HG03342 (cell line): ENCODE data around the gene MCM10.
"Not testable (repeated sequence)": the region's sequence is repeated elsewhere in the genome, so short reads cannot be mapped to it uniquely, and the experiment has no call there.

Experiments
- ATAC-seq: cut with Tn5 transposase; IDR thresholded peaks from one replicate; pipeline ENCODE4 v1.9.1; 2021; ENCODE audit warnings: mild to moderate bottlenecking, moderate library complexity; ENCODE audit not compliant: unreplicated experiment

MCM10 gene

GRCh38 chr10:13160934-13161856 lies at the start of gene MCM10:
Gene MCM10 (plus strand): TSS chr10:13161558. CDS start chr10:13164203, 2,645 bp downstream.
- peak; percentile 100 for ATAC-seq

DNA sequence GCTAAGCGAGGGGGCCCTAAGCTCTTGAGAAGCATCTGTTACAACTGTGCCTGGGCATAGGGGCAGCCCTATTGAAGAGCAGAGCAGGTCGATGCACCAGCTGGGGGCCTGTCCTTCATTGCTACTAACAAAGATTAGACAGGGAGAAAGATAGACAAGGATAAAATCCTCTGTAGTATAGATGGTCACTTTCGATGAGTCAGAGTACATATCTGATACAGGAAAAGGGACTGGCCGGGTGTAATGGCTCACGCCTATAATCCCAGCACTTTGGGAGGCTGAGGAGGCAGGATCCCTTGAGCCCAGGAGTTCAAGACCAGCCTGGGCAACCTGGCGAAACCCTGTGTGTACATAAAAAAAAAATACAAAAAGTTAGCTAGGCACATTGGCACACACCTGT lies 47.8 kb upstream of the MCM10 start:
- ATAC-seq: no peak

DNA sequence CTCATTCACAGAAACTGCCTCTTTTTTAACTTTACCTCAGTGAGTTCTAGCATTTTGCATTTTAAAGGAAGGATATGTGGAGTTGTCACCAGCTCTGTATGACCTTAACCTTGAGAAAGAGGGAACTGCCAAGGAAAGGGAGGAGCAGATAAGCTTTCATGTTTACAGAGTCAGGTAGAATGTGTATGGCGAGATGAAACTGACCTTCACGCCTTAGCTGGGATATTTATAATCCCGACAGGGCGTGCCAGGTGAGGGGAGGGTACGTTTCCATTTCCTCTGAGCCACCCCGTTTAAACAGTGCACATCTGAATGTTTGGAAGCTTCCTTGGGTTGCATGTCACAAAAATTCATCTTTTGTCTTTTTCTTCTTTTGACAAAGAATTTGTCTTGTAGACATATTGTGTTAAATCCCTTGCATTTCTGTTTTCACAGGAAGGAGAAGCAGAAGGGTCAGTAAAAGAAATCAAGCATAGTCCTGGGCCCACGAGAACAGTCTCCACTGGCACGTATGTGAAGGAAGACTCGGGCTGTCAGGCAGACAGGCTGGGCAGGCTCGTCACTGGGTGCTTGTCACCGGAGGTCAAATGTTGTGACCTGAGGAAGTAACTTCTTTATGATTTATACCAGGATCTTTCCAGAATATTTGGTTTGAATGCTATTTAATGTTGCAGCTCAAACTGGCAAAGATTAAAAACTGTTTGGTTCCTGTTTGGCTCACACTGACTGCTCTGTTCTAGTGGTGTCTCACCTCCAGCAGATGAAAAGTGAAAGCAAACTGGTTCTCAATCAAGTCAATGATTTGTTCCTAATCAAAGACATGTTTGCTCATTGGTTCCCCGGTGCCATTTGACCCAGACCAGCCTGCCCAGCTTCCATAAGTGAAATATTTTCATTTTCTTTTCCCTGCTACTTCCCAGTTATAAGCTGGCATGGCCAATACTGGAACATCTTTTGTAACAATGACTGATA lies 45.2 kb upstream of the MCM10 start:
- no peak for ATAC-seq

DNA sequence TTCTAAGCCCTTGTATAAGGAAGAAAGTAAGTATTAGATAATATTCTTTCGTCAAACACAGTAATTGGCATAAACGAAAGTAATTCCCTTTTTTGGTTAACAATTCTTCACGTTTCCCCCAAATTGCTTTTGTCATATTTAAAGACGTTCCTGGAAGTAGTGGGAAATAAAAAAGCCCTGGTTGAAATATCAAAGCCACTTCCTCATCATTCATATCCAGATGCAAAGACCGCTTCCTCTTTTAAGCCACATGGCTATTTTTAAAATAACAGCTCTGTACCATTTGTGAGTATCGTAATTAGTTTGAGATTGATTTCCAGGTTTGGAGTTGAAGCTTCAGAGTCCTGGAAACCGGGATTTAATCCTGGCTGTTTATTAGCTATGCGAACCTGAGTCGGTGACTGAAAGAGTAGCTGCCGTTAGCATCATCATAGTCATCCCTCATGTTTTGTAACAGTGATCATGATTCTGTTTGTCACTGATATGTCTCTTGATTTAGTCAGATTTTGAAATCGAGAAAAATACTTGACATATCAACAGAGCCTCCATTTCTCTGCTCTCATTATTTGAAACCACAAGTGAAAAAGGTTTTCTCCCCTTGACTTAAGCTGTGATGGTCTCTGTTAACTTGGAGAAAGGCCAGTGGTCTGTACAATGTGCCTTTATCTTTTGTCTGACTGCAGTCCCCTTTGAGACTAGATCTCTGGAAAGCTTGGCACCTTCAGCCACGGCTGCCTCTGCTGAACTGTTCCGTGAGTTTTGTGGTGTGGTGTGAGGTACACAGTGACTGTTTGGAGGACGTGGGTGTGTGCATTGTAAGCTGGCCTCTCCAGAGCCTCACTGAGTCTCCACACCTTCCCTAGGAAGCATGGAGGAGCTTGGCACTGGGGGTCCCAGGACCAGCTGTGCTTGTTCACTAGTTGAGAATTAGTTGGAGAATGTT lies 43.2 kb upstream of the MCM10 start:
- ATAC-seq: no peak

DNA sequence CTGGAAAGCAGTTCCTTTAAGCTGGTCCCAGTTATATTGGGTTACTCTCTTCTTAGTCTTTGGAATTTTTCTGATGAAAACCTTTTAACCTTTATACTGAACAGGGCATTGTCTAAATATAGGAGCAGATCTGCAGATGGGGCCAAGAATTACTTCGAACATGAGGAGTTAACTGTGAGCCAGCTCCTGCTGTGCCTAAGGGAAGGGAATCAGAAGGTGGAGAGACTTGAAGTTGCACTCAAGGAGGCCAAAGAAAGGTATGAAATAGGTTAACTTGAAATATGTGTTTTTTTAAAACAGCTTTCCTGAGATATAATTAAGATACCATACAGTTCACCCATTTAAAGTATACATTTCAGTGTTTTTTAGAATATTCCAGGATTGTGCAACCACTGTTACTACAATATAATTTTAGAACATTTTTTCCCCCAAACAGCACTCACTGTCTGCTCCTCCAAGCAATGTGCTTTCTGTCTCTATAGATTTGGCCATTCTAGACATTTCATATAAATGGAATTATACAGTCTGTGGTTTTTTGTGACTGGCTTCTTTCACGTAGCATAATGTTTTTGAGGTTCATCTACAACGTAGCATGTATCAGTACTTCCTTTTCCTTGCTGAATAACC lies 42.5 kb upstream of the MCM10 start:
- ATAC-seq: no peak

- ATAC-seq: no peak
These were observed 40.4 kb upstream of the MCM10 start for GRCh38 chr10:13120786-13121499.

GRCh38 chr10:13121500-13121854 lies 39.9 kb upstream of the MCM10 start:
- ATAC-seq: no peak

DNA sequence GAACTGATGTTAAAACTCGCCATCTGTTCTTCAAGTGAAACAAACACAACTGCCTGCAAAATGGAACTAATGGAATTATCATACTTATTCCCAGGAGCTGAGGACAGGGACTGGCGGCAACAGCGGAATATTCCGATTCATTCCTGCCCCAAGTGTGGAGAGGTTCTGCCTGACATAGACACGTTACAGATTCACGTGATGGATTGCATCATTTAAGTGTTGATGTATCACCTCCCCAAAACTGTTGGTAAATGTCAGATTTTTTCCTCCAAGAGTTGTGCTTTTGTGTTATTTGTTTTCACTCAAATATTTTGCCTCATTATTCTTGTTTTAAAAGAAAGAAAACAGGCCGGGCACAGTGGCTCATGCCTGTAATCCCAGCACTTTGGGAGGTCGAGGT lies 24.7 kb upstream of the MCM10 start:
- ATAC-seq: no peak

- no peak for ATAC-seq
These were observed 22.2 kb upstream of the MCM10 start for GRCh38 chr10:13139150-13139549.

GRCh38 chr10:13139676-13140075 lies 21.7 kb upstream of the MCM10 start:
- ATAC-seq: no peak

- ATAC-seq: no peak
These were observed 20.6 kb upstream of the MCM10 start for GRCh38 chr10:13140627-13141190.

GRCh38 chr10:13143766-13144165 lies 17.6 kb upstream of the MCM10 start:
- no peak for ATAC-seq

- ATAC-seq: no peak
These were observed 16.5 kb upstream of the MCM10 start for GRCh38 chr10:13144814-13145213.

- ATAC-seq: no peak
These were observed 15.0 kb upstream of the MCM10 start for GRCh38 chr10:13146379-13146778.

GRCh38 chr10:13147161-13147560 lies 14.2 kb upstream of the MCM10 start:
- no peak for ATAC-seq

- no peak for ATAC-seq
These were observed 9.1 kb upstream of the MCM10 start for GRCh38 chr10:13152296-13152695.

DNA sequence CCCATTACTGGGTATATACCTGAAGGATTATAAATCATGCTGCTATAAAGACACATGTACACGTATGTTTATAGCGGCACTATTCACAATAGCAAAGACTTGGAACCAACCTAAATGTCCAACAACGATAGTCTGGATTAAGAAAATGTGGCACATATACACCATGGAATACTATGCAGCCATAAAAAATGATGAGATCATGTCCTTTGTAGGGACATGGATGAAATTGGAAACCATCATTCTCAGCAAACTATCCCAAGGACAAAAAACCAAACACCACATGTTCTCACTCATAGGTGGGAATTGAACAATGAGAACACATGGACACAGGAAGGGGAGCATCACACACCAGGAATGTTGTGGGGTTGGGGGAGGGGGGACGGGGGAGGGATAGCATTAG lies 5.5 kb upstream of the MCM10 start:
- ATAC-seq: not testable (repeated sequence)

DNA sequence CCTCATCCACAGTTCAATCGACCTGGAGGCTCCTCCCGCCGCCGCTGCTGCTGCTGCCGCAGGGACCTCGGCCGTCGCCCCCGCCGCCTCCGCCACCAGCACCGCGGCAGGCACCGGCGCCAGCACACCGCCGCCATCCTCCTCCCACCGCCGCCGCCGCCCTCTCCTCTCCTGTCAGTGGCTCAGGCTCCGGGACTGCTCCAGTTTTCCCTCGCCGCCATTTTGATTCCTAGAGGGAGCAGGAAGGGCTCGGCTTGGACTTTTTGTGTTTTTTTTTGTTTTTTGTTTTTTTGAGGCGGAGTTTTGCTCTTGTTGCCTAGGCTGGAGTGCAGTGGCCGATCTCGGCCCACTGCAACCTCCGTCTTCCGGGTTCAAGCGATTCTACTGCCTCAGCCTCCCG lies 3.0 kb upstream of the MCM10 start:
- no peak for ATAC-seq

DNA sequence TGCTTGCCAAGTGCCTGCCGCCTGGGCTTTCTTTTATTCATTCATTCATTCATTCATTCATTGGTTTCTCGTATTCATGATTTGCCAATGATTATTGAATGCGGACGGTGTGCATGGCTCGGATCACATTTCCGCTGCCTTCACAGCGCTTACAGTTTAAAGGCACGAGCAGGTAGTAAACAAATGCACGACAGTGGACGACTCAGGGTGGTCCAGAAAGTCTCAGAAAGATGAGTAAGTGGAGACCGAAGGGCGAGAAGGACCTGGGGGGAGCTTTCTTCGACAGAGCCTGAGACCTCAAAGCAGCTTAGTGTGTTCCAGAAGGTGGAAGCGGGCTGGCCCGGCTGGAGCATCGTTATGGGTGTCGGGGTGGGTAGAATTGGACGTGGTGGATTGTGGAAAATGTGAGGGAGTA lies 506 bp downstream of the MCM10 start:
- no peak for ATAC-seq
